LHCN-M2 (cell line): Measurements from ENCODE around the gene TRIO. TPM values are rescaled to one million over a fixed set of nuclear protein-coding genes. Genes with fewer than 3 reads are reported as not detected.

ENCODE experiments used
- DNase-seq: peaks from one replicate; pipeline ENCODE4 v3.0.0-alpha.2; 2012; ENCODE audit warnings: low read depth
- total RNA-seq: library from RNA; depleted of rRNA; stranded (reverse); fragments of >200 nt; gene quantifications from 2 replicates; pipeline ENCODE4 v1.2.3, GENCODE V29; 2014

TRIO gene
- total RNA-seq, 1 experiment from 2014 or later, result 168 TPM

GRCh38 chr5:14503681-14504331 lies 360.7 kb downstream of the TRIO start:
- no peak for DNase-seq

- no peak for DNase-seq
Measured at GRCh38 chr5:14504332-14504727, 361.2 kb downstream of the TRIO start.

- no peak for DNase-seq
Measured at GRCh38 chr5:14504816-14505215, 361.7 kb downstream of the TRIO start.

- DNase-seq, result no peak
Measured at GRCh38 chr5:14505310-14506139, 362.4 kb downstream of the TRIO start.

- DNase-seq, result no peak
Measured at GRCh38 chr5:14506140-14506538, 363.0 kb downstream of the TRIO start.

- DNase-seq, result no peak
Measured at GRCh38 chr5:14506661-14507060, 363.5 kb downstream of the TRIO start.

- DNase-seq, result no peak
Measured at GRCh38 chr5:14507156-14507941, 364.2 kb downstream of the TRIO start.

- no peak for DNase-seq
Measured at GRCh38 chr5:14508046-14508445, 364.9 kb downstream of the TRIO start.

GRCh38 chr5:14509556-14509955 lies 366.4 kb downstream of the TRIO start:
- no peak for DNase-seq

GRCh38 chr5:14510156-14510734 lies 367.1 kb downstream of the TRIO start:
- no peak for DNase-seq

- no peak for DNase-seq
Measured at GRCh38 chr5:14510880-14511279, 367.7 kb downstream of the TRIO start.

- no peak for DNase-seq
Measured at GRCh38 chr5:14512574-14512973, 369.4 kb downstream of the TRIO start.

GRCh38 chr5:14513266-14513665 lies 370.1 kb downstream of the TRIO start:
- no peak for DNase-seq

- no peak for DNase-seq
Measured at GRCh38 chr5:14516901-14517300, 373.8 kb downstream of the TRIO start.

- DNase-seq, result no peak
Measured at GRCh38 chr5:14518638-14519037, 375.5 kb downstream of the TRIO start.

GRCh38 chr5:14521748-14522147 lies 378.6 kb downstream of the TRIO start:
- DNase-seq, result no peak

GRCh38 chr5:14522721-14523120 lies 379.6 kb downstream of the TRIO start:
- no peak for DNase-seq

- no peak for DNase-seq
Measured at GRCh38 chr5:14523243-14524034, 380.3 kb downstream of the TRIO start.

GRCh38 chr5:14525397-14525796 lies 382.3 kb downstream of the TRIO start:
- DNase-seq, result no peak

- no peak for DNase-seq
Measured at GRCh38 chr5:14526493-14526892, 383.4 kb downstream of the TRIO start.

GRCh38 chr5:14528115-14528514 lies 385.0 kb downstream of the TRIO start:
- no peak for DNase-seq
